K562 (cell line): ENCODE results near the gene ZNF366. TPM values are rescaled to one million over a fixed set of nuclear protein-coding genes. Genes with fewer than 3 reads are reported as not detected.

Experiments used
- ATAC-seq: fragments of 200-7000 bp; cut with Tn5 transposase; 3 replicates; pipeline ENCODE4 v1.9.1; 2020; ENCODE audit warnings: moderate library complexity
- BruUV-seq: library from RNA; stranded (reverse); fragments of 400-500 nt; replicated peaks from 2 replicates; lab custom pipeline; 2021; lab: Mats Ljungman, UMichigan
- CTCF ChIA-PET: fragments of 300-600 bp; formaldehyde crosslinking; extraction: SDS; loops from one replicate; lab custom pipeline; 2021; ENCODE audit warnings: low intra/inter-chr PET ratio; lab: Yijun Ruan, JAX
- POLR2A ChIA-PET: fragments of 300-600, 350-650 bp; sonication (Branson Sonifier 250); formaldehyde crosslinking; extraction: SDS; loops from one replicate; lab custom pipeline; 2021; ENCODE audit warnings: antibody characterized with exemption, inconsistent platforms; lab: Yijun Ruan, JAX
- DNase-seq, 4 experiments: peaks; one replicate each; pipeline versions ENCODE4 v3.0.0 to v3.0.0-alpha.2; 2011 to 2018; ENCODE audit warnings: low spot score in 3 of 4, mixed read lengths in 3 of 4; ENCODE audit errors: extremely low read depth in 1 of 4
- FAIRE-seq: peaks from 2 replicates; lab custom pipeline; 2011; peaks lifted over from hg19 to GRCh38; lab: Jason Lieb, UNC
- H2AFZ ChIP-seq: 2 replicates; pipeline ENCODE4 v1.6.0; 2011; ENCODE audit warnings: low read depth, low read length, control low read depth, inconsistent platforms
- H3K27ac ChIP-seq: fragments of 200-600 bp; 3 replicates; pipeline ENCODE4 v1.8.0; 2011; ENCODE audit warnings: low read depth, mild to moderate bottlenecking, control low read depth, inconsistent platforms, low read length, moderate library complexity, mixed read lengths; ENCODE audit errors: extremely low read depth
- H3K27me3 ChIP-seq, 2 experiments: fragments of 300-600 bp in 1 of 2; 2 replicates in 1 of 2; 3 replicates in 1 of 2; pipeline versions ENCODE4 v1.6.0 to v1.8.0; 2011; ENCODE audit warnings: inconsistent platforms in 2 of 2, low read length in 2 of 2, mild to moderate bottlenecking in 1 of 2, mixed read lengths in 1 of 2, moderate library complexity in 1 of 2; ENCODE audit not compliant: control insufficient read depth in 2 of 2, insufficient read depth in 2 of 2
- H3K36me3 ChIP-seq: fragments of 300-600 bp; 3 replicates; pipeline ENCODE4 v1.8.0; 2011; ENCODE audit warnings: mild to moderate bottlenecking, low read length, inconsistent platforms; ENCODE audit not compliant: control insufficient read depth, insufficient read depth
- H3K4me1 ChIP-seq, 2 experiments: fragments of 200-600 bp in 1 of 2; replicated peaks in 1 of 2; 2 replicates in 1 of 2; 3 replicates in 1 of 2; pipeline versions ENCODE4 v1.5.1 to v1.8.0; 2011; ENCODE audit warnings: inconsistent platforms in 2 of 2, low read length in 2 of 2, mild to moderate bottlenecking in 1 of 2, mixed read lengths in 1 of 2, moderate library complexity in 1 of 2; ENCODE audit not compliant: control insufficient read depth in 2 of 2, insufficient read depth in 2 of 2
- H3K4me2 ChIP-seq: 2 replicates; pipeline ENCODE4 v1.6.1; 2011; ENCODE audit warnings: low read length, control low read depth, inconsistent platforms, mixed read lengths; ENCODE audit not compliant: insufficient read depth
- H3K4me3 ChIP-seq: fragments of 200-600 bp; sonication (generic), shearing (Covaris generic); 2 replicates; pipeline ENCODE4 v1.5.1; 2016; ENCODE audit warnings: control low read depth, inconsistent platforms
- H3K79me2 ChIP-seq: fragments of 200-600 bp; 3 replicates; pipeline ENCODE4 v1.8.0; 2011; ENCODE audit warnings: low read length, inconsistent platforms; ENCODE audit not compliant: control insufficient read depth, insufficient read depth
- H3K9ac ChIP-seq, 2 experiments: 2 replicates each; pipeline versions ENCODE4 v1.6.0 to v1.6.1; 2011; ENCODE audit warnings: low read depth in 2 of 2, low read length in 2 of 2, control low read depth in 1 of 2, inconsistent platforms in 1 of 2, mild to moderate bottlenecking in 1 of 2, mixed read lengths in 1 of 2; ENCODE audit not compliant: insufficient read depth in 1 of 2
- H3K9me1 ChIP-seq: one replicate; pipeline ENCODE4 v1.6.0; 2011; ENCODE audit warnings: inconsistent platforms, mild to moderate bottlenecking, low read length, moderate library complexity; ENCODE audit not compliant: control insufficient read depth, insufficient read depth
- H3K9me3 ChIP-seq: replicated peaks from 2 replicates; pipeline ENCODE4 v1.5.1; 2011; ENCODE audit warnings: low read depth, low read length, inconsistent platforms; ENCODE audit not compliant: control insufficient read depth, insufficient read depth
- H4K20me1 ChIP-seq: replicated peaks from 2 replicates; pipeline ENCODE4 v1.6.1; 2011; ENCODE audit warnings: low read length, inconsistent platforms, mixed read lengths; ENCODE audit not compliant: control insufficient read depth, insufficient read depth
- CHD1 ChIP-seq: fragments of 200-600 bp; sonication (generic); IDR thresholded peaks from one replicate; pipeline ENCODE4 v1.6.1; 2012; ENCODE audit warnings: mild to moderate bottlenecking, moderate library complexity, low read length, inconsistent platforms
- DNMT1 ChIP-seq: fragments of 450-650 bp; IDR thresholded peaks from 2 replicates; pipeline ENCODE4 v1.6.1; 2016; ENCODE audit warnings: antibody characterized with exemption, mild to moderate bottlenecking
- HLTF ChIP-seq: fragments of 450-650 bp; IDR thresholded peaks from 2 replicates; pipeline ENCODE4 v1.6.1; 2016
- HNRNPL ChIP-seq: fragments of 200-400 bp; formaldehyde crosslinking; IDR thresholded peaks from 2 replicates; pipeline ENCODE4 v1.6.1; 2017; ENCODE audit warnings: low read depth, mild to moderate bottlenecking, low read length
- KLF16 ChIP-seq: IDR thresholded peaks from 2 replicates; pipeline ENCODE4 v1.6.1; 2016; ENCODE audit warnings: antibody characterized with exemption
- MAFK ChIP-seq: IDR thresholded peaks from 2 replicates; pipeline ENCODE4 v1.6.1; 2011; ENCODE audit warnings: low read length, improper control_type of control experiment
- MECOM ChIP-seq: fragments of 250-450 bp; sonication (Bioruptor Pico); IDR thresholded peaks from 2 replicates; pipeline ENCODE4 v1.8.0; 2022; ENCODE audit warnings: inconsistent platforms
- MIER1 ChIP-seq: fragments of 450-650 bp; IDR thresholded peaks from 2 replicates; pipeline ENCODE4 v1.6.1; 2016; ENCODE audit warnings: antibody characterized with exemption, mild to moderate bottlenecking, low read depth
- MTA1 ChIP-seq: fragments of 450-650 bp; IDR thresholded peaks from 2 replicates; pipeline ENCODE4 v1.6.1; 2017; ENCODE audit warnings: borderline replicate concordance
- OTX1 ChIP-seq: fragments of 450-650 bp; formaldehyde crosslinking; IDR thresholded peaks from 2 replicates; pipeline ENCODE4 v1.4.0; 2022; ENCODE audit warnings: mild to moderate bottlenecking
- SREBF1 ChIP-seq: fragments of 150-350 bp; IDR thresholded peaks from 2 replicates; pipeline ENCODE4 v1.6.1; 2014; ENCODE audit warnings: antibody characterized with exemption, low read depth, low read length, borderline replicate concordance
- STAT6 ChIP-seq: sonication (generic); formaldehyde crosslinking; IDR thresholded peaks from 2 replicates; pipeline ENCODE4 v1.8.1; 2023; ENCODE audit warnings: mild to moderate bottlenecking, missing genetic modification reagents
- TAL1 ChIP-seq: fragments of 450-650 bp; IDR thresholded peaks from 2 replicates; pipeline ENCODE4 v1.6.1; 2016; ENCODE audit warnings: mild to moderate bottlenecking
- YY1 ChIP-seq, 3 experiments: IDR thresholded peaks; 2 replicates each; pipeline ENCODE4 v1.6.1; 2011; ENCODE audit warnings: low read length in 2 of 3, mild to moderate bottlenecking in 2 of 3, moderate library complexity in 2 of 3, borderline replicate concordance in 1 of 3, control low read depth in 1 of 3, low read depth in 1 of 3; ENCODE audit not compliant: insufficient read depth in 3 of 3, insufficient replicate concordance in 2 of 3, control insufficient read depth in 1 of 3, insufficient read length in 1 of 3; ENCODE audit errors: extremely low read depth in 1 of 3
- ZNF24 ChIP-seq: fragments of 450-650 bp; IDR thresholded peaks from 2 replicates; pipeline ENCODE4 v1.6.1; 2016
- ZNF518B ChIP-seq: fragments of 250-450 bp; sonication (Bioruptor Pico); IDR thresholded peaks from 2 replicates; pipeline ENCODE4 v1.5.0; 2021; ENCODE audit warnings: mild to moderate bottlenecking, moderate library complexity
- ZNF707 ChIP-seq: fragments of 250-450 bp; sonication (Bioruptor Pico); conservative IDR thresholded peaks from 2 replicates; pipeline ENCODE4 v1.8.0; 2022; ENCODE audit warnings: inconsistent platforms, mild to moderate bottlenecking, moderate library complexity
- WGBS: fragments of 100-300 bp; shearing (Covaris generic); methylation state at CpG from one replicate; pipeline ENCODE4 v1.1.6; 2016; ENCODE audit warnings: low coverage, mixed read lengths; ENCODE audit not compliant: insufficient coverage; ENCODE audit errors: missing lambda C conversion rate; 5-methylcytosine and 5-hydroxymethylcytosine counted together
- in situ Hi-C: fragments of 300-500 bp; cut with MboI; formaldehyde crosslinking; loops from 4 replicates; pipeline ENCODE4 v1.15.0; 2018; ENCODE audit warnings: inconsistent platforms, mixed read lengths
- intact Hi-C: fragments of 100-400 bp; cut with micrococcal nuclease; formaldehyde crosslinking; loops from 2 replicates; pipeline ENCODE4 v1.14.2; 2022
- polyA plus RNA-seq, 8 experiments: library from polyadenylated mRNA; depleted of rRNA in 4 of 8; stranded (reverse) in 5 of 8; unstranded in 3 of 8; fragments of >200 nt; fragmentation: Nextera tagmentation in 2 of 8; fragmentation: Illumina TruSeq in 1 of 8; extraction: Ambion mirVana in 2 of 8; extraction: Trizol in 1 of 8; gene quantifications; 2 replicates each; pipeline versions ENCODE4 v1.2.1 to v1.2.3, GENCODE V29; 2011 to 2014; ENCODE audit warnings: inconsistent platforms in 1 of 8, missing spikeins in 1 of 8
- total RNA-seq, 7 experiments: library from RNA; depleted of rRNA in 6 of 7; stranded (reverse); fragments of >200 nt in 6 of 7; fragmentation: Illumina TruSeq in 2 of 7; extraction: Trizol in 2 of 7; gene quantifications; 2 replicates each; pipeline versions ENCODE4 v1.2.1 to v1.2.3, GENCODE V29; 2011 to 2021; ENCODE audit warnings: low replicate concordance in 1 of 7

ZNF366 gene
- total and polyA plus RNA-seq, 9 of the 15 experiments (the other 6 are each of a cell fraction or from before 2014, with no cell fraction given) = not detected

- TF ChIP-seq DNMT1 (no peak), STAT6 (CRISPR knock-in tag) (no peak)
Measured at GRCh38 chr5:72505539-72506157, 1.6 kb downstream of the ZNF366 start (continued).

- in situ Hi-C loops = no loop called here
- no peaks in the 10 kb centered on the region for H3K79me2 ChIP-seq
- H3K4me1 ChIP-seq = peaks cover 4 to 25% of the 10 kb centered on the region in 2 experiments
- ChIA-PET POLR2A (interaction anchor here (1.8 kb wide), 1 partner anchor 9 kb away, joined by 8 read pairs; no protein-coding TSS in a partner anchor), CTCF (no interaction called here)
- no peaks in the 10 kb centered on the region for H3K9me1 ChIP-seq
- FAIRE-seq = no peak
- H3K27ac ChIP-seq = no peak overlapping the region
- ATAC-seq = no peak
- H3K9me3 ChIP-seq = no peaks in the 10 kb centered on the region
- no peaks in the 10 kb centered on the region for H3K27me3 ChIP-seq
- intact Hi-C loops = no loop called here
- H3K4me3 ChIP-seq = no peak overlapping the region
- H4K20me1 ChIP-seq = no peaks in the 10 kb centered on the region
- BruUV-seq = no TSS peak
- 73% methylated on average over 5 of the region's 5 CpGs for WGBS
- no peak for DNase-seq
- H3K9ac ChIP-seq = no peak overlapping the region
- H3K36me3 ChIP-seq = no peaks in the 10 kb centered on the region
- H3K4me2 ChIP-seq = no peak overlapping the region
- peak overlapping the region; percentile 95 for H2AFZ ChIP-seq
- TF ChIP-seq OTX1 (CRISPR knock-in tag) = no peak
- no peak for TF ChIP-seq MTA1
- no peak for TF ChIP-seq YY1 (IDR thresholded peaks at IDR 0.05; ENCODE audit: borderline replicate concordance in 1 of 3, control insufficient read depth in 1 of 3, extremely low read depth in 1 of 3, insufficient read depth in 3 of 3, insufficient read length in 1 of 3, insufficient replicate concordance in 2 of 3, low read depth in 1 of 3, low read length in 2 of 3)
- TF ChIP-seq MAFK = no peak
- TF ChIP-seq KLF16 = no peak
- TF ChIP-seq ZNF707 (CRISPR knock-in tag) = no peak
- no peak for TF ChIP-seq CHD1
- TF ChIP-seq MIER1 = no peak
- TF ChIP-seq MECOM (CRISPR knock-in tag) = no peak
- TF ChIP-seq HLTF = no peak
- TF ChIP-seq ZNF518B (CRISPR knock-in tag) = no peak
- TF ChIP-seq ZNF24 = no peak
- no peak for TF ChIP-seq TAL1
- no peak for TF ChIP-seq HNRNPL
- TF ChIP-seq SREBF1 = no peak
Measured at GRCh38 chr5:72505016-72505415, 2.2 kb downstream of the ZNF366 start.
